ENCODE data around the gene CCR5. TPM values are rescaled to one million over a fixed set of nuclear protein-coding genes. Genes with fewer than 3 reads are reported as not detected.

CCR5 gene
- total RNA-seq, 1 experiment from 2014 or later: not detected

- no peak for DNase-seq (ENCODE audit: low read depth, low spot score)
- Histone ChIP-seq H3K9me3 (ENCODE audit: control insufficient read depth in 1 of 2, insufficient read depth in 1 of 2, low read depth in 1 of 2, low read length in 2 of 2) (no peaks in the 10 kb centered on the region), H3K36me3 (ENCODE audit: control insufficient read depth in 1 of 2, insufficient read depth in 2 of 2, low read length in 2 of 2) (no peaks in the 10 kb centered on the region), H3K9ac (ENCODE audit: low read length) (no peak overlapping the region), H3K27me3 (ENCODE audit: insufficient read depth, low read length) (no peaks in the 10 kb centered on the region), H2AFZ (ENCODE audit: low read depth, low read length, poor library complexity, severe bottlenecking) (no peak overlapping the region), H3K4me1 (ENCODE audit: control insufficient read depth in 1 of 2, insufficient read depth in 2 of 2, low read length in 2 of 2) (peaks cover 0 to 12% of the 10 kb centered on the region in 2 experiments; a peak in 2 of 4 replicates), H3K9me2 (ENCODE audit: insufficient read depth) (no peaks in the 10 kb centered on the region), H3K27ac (ENCODE audit: low read depth, low read length) (no peak overlapping the region), H4K20me1 (ENCODE audit: insufficient read depth) (no peaks in the 10 kb centered on the region), H3K4me2 (ENCODE audit: low read length) (no peak overlapping the region), H3K4me3 (replicated peaks in 1 of 2; ENCODE audit: low read depth in 1 of 2, low read length in 2 of 2) (no peak overlapping the region), H3K79me2 (ENCODE audit: insufficient read depth, low read length) (no peaks in the 10 kb centered on the region)
- no peak for ATAC-seq
- POLR2A ChIA-PET: interaction anchor here (0.5 kb wide), 1 partner anchor 279 kb away, joined by 3 read pairs; no protein-coding TSS in a partner anchor
- RAD21 ChIA-PET (ENCODE audit: low non-redundant PET in 1 of 2, low total read pairs in 2 of 2, uncharacterized antibody in 2 of 2, unreplicated experiment in 2 of 2): no interaction called here
- BruUV-seq (replicated peaks): no TSS peak
- TF ChIP-seq SP1 (IDR thresholded peaks at IDR 0.05; ENCODE audit: low read depth) (no peak), ATF3 (IDR thresholded peaks at IDR 0.05) (no peak), SRF (IDR thresholded peaks at IDR 0.05; ENCODE audit: low read depth) (no peak), RAD21 (IDR thresholded peaks at IDR 0.05; ENCODE audit: low read depth) (no peak), YY1 (IDR thresholded peaks at IDR 0.05; ENCODE audit: extremely low read depth, insufficient replicate concordance, low read depth, low read length) (no peak), MAX (IDR thresholded peaks at IDR 0.05) (no peak), ZNF274 (IDR thresholded peaks at IDR 0.05; ENCODE audit: low read depth, low read length) (no peak), POLR2A (IDR thresholded peaks at IDR 0.05; ENCODE audit: borderline replicate concordance, extremely low read depth, insufficient read depth, insufficient read length) (no peak), CEBPB (IDR thresholded peaks at IDR 0.05; ENCODE audit: low read depth) (no peak), EGR1 (IDR thresholded peaks at IDR 0.05; ENCODE audit: low read depth) (no peak), TCF7L2 (IDR thresholded peaks at IDR 0.05; ENCODE audit: borderline replicate concordance, extremely low read depth, insufficient read depth, insufficient read length) (no peak), EZH2phosphoT487 (IDR thresholded peaks at IDR 0.05; ENCODE audit: borderline replicate concordance) (no peak), REST (IDR thresholded peaks at IDR 0.05; ENCODE audit: low read depth) (no peak), CTCF (IDR thresholded peaks at IDR 0.05 in 2 of 3, conservative IDR thresholded peaks at IDR 0.05 in 1 of 3; ENCODE audit: borderline replicate concordance in 1 of 3, insufficient read depth in 1 of 3, low read depth in 2 of 3, low read length in 2 of 3) (no peak), EZH2 (IDR thresholded peaks at IDR 0.05) (no peak)
- CTCF ChIA-PET: interaction anchor here (1.1 kb wide), 1 partner anchor 9 kb away, joined by 3 read pairs; no protein-coding TSS in a partner anchor
- intact Hi-C loops (cut with micrococcal nuclease): no loop called here
These were observed 49.1 kb downstream of the CCR5 start for GRCh38 chr3:46419816-46420215.

Data from HCT116 (cell line).